MCF 10A (cell line): ENCODE measurements around the gene ADM5. TPM values are rescaled to one million over a fixed set of nuclear protein-coding genes. Genes with fewer than 3 reads are reported as not detected.

ENCODE experiments used
- BruUV-seq: library from RNA; stranded (reverse); fragments of 400-500 nt; replicated peaks from 2 replicates; lab custom pipeline; 2021; lab: Mats Ljungman, UMichigan
- CTCF ChIA-PET: fragments of 300-600 bp; sonication (Branson Sonifier 250); formaldehyde crosslinking; extraction: SDS; loops from one replicate; lab custom pipeline; 2021; ENCODE audit warnings: antibody characterized with exemption, inconsistent platforms; lab: Yijun Ruan, JAX
- POLR2A ChIA-PET: fragments of 300-600, 350-650 bp; sonication (Branson Sonifier 250); formaldehyde crosslinking; extraction: SDS; loops from one replicate; lab custom pipeline; 2020; ENCODE audit warnings: antibody characterized with exemption, inconsistent platforms; lab: Yijun Ruan, JAX
- DNase-seq: peaks from one replicate; pipeline ENCODE4 v3.0.0-alpha.2; 2018; ENCODE audit not compliant: unreplicated experiment
- H3K27ac Mint-ChIP-seq: one replicate; pipeline ENCODE4 v1.8.0; 2022; ENCODE audit warnings: mild to moderate bottlenecking, low read depth, mixed read lengths; ENCODE audit not compliant: unreplicated experiment
- H3K27me3 Mint-ChIP-seq: one replicate; pipeline ENCODE4 v1.8.0; 2022; ENCODE audit warnings: mixed read lengths; ENCODE audit not compliant: insufficient read depth, unreplicated experiment
- H3K36me3 Mint-ChIP-seq: one replicate; pipeline ENCODE4 v1.8.0; 2022; ENCODE audit warnings: mild to moderate bottlenecking, moderate library complexity, mixed read lengths; ENCODE audit not compliant: insufficient read depth, unreplicated experiment
- H3K4me1 Mint-ChIP-seq: one replicate; pipeline ENCODE4 v1.8.0; 2022; ENCODE audit warnings: mixed read lengths; ENCODE audit not compliant: insufficient read depth, unreplicated experiment
- H3K4me3 Mint-ChIP-seq: one replicate; pipeline ENCODE4 v1.8.0; 2022; ENCODE audit warnings: mild to moderate bottlenecking, moderate library complexity, mixed read lengths; ENCODE audit not compliant: unreplicated experiment
- H3K9me3 Mint-ChIP-seq: one replicate; pipeline ENCODE4 v1.8.0; 2022; ENCODE audit warnings: mixed read lengths; ENCODE audit not compliant: unreplicated experiment
- CTCF ChIP-seq: fragments of 200-600 bp; IDR thresholded peaks from one replicate; pipeline ENCODE4 v1.8.0; 2022; ENCODE audit warnings: antibody characterized with exemption, mild to moderate bottlenecking; ENCODE audit not compliant: unreplicated experiment
- intact Hi-C: fragments of 100-400 bp; cut with micrococcal nuclease; formaldehyde crosslinking; loops from 2 replicates; pipeline ENCODE4 v1.14.1; 2022
- total RNA-seq: library from RNA; stranded (reverse); gene quantifications from 2 replicates; pipeline ENCODE4 v1.2.3, GENCODE V29; 2022

Gene ADM5
- total RNA-seq, 1 experiment from 2014 or later = 1.8 TPM

- ChIA-PET POLR2A (interaction anchor here (0.6 to 11.4 kb wide), 23 partner anchors 10 to 1031 kb away, joined by 3 to 167 read pairs (median 5); partner anchors contain the start of genes AKT1S1, ALDH16A1, AP2A1 and NOSIP), CTCF (interaction anchor here (0.6 to 1.7 kb wide), 4 partner anchors 10 to 131 kb away, joined by 3 to 5 read pairs (median 3); no protein-coding TSS in a partner anchor)
- peak within 1 kb of the TSS; percentile 91 for H3K27ac Mint-ChIP-seq
- BruUV-seq = no TSS peak
- intact Hi-C loops = loop anchor here (1.0 kb wide), 1 partner anchor 23 kb away; the partner anchor contains the start of gene SCAF1
- H3K9me3 Mint-ChIP-seq = no peaks in the 10 kb centered on the region
- no peak for TF ChIP-seq CTCF
- no peaks in the 10 kb centered on the region for H3K27me3 Mint-ChIP-seq
- peaks cover 17% of the 10 kb centered on the region for H3K4me1 Mint-ChIP-seq
- H3K36me3 Mint-ChIP-seq = peaks cover 33% of the 10 kb centered on the region
- peak; percentile 98 for DNase-seq
- peak within 1 kb of the TSS; percentile 91 for H3K4me3 Mint-ChIP-seq
Measured at GRCh38 chr19:49665351-49666119, 23.9 kb upstream of the ADM5 start, which contains the start of the genes BCL2L12 and IRF3. BCL2L12 (plus strand) TSS chr19:49665933; CDS start chr19:49666693, 760 bp downstream. IRF3 (minus strand) TSS chr19:49665857; CDS start chr19:49664838, 1,019 bp downstream.

GRCh38 chr19:49666120-49666444 lies 23.3 kb upstream of the ADM5 start:
- CTCF ChIA-PET = interaction anchor here (1.3 to 1.7 kb wide), 2 partner anchors 10 to 15 kb away, joined by 3 to 5 read pairs; no protein-coding TSS in a partner anchor

GRCh38 chr19:49667473-49667872 lies 21.9 kb upstream of the ADM5 start:
- no peak overlapping the region for H3K27ac Mint-ChIP-seq
- H3K27me3 Mint-ChIP-seq = no peaks in the 10 kb centered on the region
- CTCF ChIA-PET = interaction anchor here (1.2 kb wide), 1 partner anchor 94 kb away, joined by 3 read pairs; no protein-coding TSS in a partner anchor
- peaks cover 23% of the 10 kb centered on the region for H3K4me1 Mint-ChIP-seq
- DNase-seq = no peak
- peaks cover 22% of the 10 kb centered on the region for H3K36me3 Mint-ChIP-seq
- BruUV-seq = no TSS peak
- intact Hi-C loops = no loop called here
- H3K9me3 Mint-ChIP-seq = no peaks in the 10 kb centered on the region
- no peak for TF ChIP-seq CTCF
- H3K4me3 Mint-ChIP-seq = peak overlapping the region; percentile 91
- POLR2A ChIA-PET = interaction anchor here (1.4 kb wide), 1 partner anchor 9 kb away, joined by 9 read pairs; the partner anchor contains the start of gene PRMT1

More at GRCh38 chr19:49666120-49666444, 23.3 kb upstream of the ADM5 start:
- Mint-ChIP-seq H3K27ac (peak overlapping the region; percentile 91), H3K4me1 (peaks cover 17% of the 10 kb centered on the region), H3K27me3 (no peaks in the 10 kb centered on the region), H3K36me3 (peaks cover 29% of the 10 kb centered on the region), H3K4me3 (peak overlapping the region; percentile 91), H3K9me3 (no peaks in the 10 kb centered on the region)
- intact Hi-C loops = no loop called here
- BruUV-seq = TSS peak; percentile 56
- POLR2A ChIA-PET = interaction anchor here (0.9 to 11.4 kb wide), 10 partner anchors 10 to 211 kb away, joined by 3 to 167 read pairs (median 7); partner anchors contain the start of genes AKT1S1, NOSIP, PRMT1 and PRRG2
- no peak for DNase-seq
- no peak for TF ChIP-seq CTCF

GRCh38 chr19:49669516-49669915 lies 19.9 kb upstream of the ADM5 start:
- Mint-ChIP-seq H3K36me3 (peaks cover 20% of the 10 kb centered on the region), H3K27ac (no peak overlapping the region), H3K27me3 (no peaks in the 10 kb centered on the region), H3K9me3 (no peaks in the 10 kb centered on the region), H3K4me1 (peaks cover 20% of the 10 kb centered on the region), H3K4me3 (no peak overlapping the region)
- intact Hi-C loops = no loop called here
- CTCF ChIA-PET = interaction anchor here (1.0 to 1.2 kb wide), 3 partner anchors 22 to 89 kb away, joined by 3 read pairs; partner anchors contain the start of gene PRRG2
- TF ChIP-seq CTCF = no peak
- no peak for DNase-seq
- POLR2A ChIA-PET = no interaction called here
- BruUV-seq = no TSS peak
